PFSK-1 (cell line): Measurements from ENCODE around the gene HLF.

ENCODE experiments used
- POLR2AphosphoS5 ChIP-seq: IDR thresholded peaks from 2 replicates; pipeline ENCODE4 v1.6.1; 2012; ENCODE audit warnings: low read depth, mild to moderate bottlenecking, control low read depth, low read length, moderate library complexity
- REST ChIP-seq, 2 experiments: IDR thresholded peaks; 2 replicates each; pipeline versions ENCODE4 v1.6.1 to v1.8.0; 2011 to 2012; ENCODE audit warnings: low read depth in 2 of 2, low read length in 2 of 2, control low read depth in 1 of 2, inconsistent platforms in 1 of 2, mild to moderate bottlenecking in 1 of 2, moderate library complexity in 1 of 2; ENCODE audit not compliant: insufficient read depth in 1 of 2
- TAF1 ChIP-seq: IDR thresholded peaks from 2 replicates; pipeline ENCODE4 v1.6.1; 2012; ENCODE audit warnings: low read length, control low read depth, borderline replicate concordance; ENCODE audit not compliant: insufficient read depth

- no peak for TF ChIP-seq REST (IDR thresholded peaks at IDR 0.05; ENCODE audit: insufficient read depth in 1 of 2, low read depth in 2 of 2, low read length in 2 of 2)
- TF ChIP-seq TAF1: no peak
- no peak for TF ChIP-seq POLR2AphosphoS5
Measured at GRCh38 chr17:55285340-55286301, 20.9 kb downstream of the HLF start.
